GM18909 (cell line): Measurements from ENCODE around the gene NAT9.

Experiments used
- ATAC-seq: cut with Tn5 transposase; IDR thresholded peaks from one replicate; pipeline ENCODE4 v1.9.1; 2021; ENCODE audit warnings: mild to moderate bottlenecking; ENCODE audit not compliant: unreplicated experiment, poor library complexity

The NAT9 gene

GRCh38 chr17:74748529-74749278 lies 27.4 kb downstream of the NAT9 start, which contains the start of gene NHERF1:
Gene NHERF1 (plus strand): TSS chr17:74748628. CDS start chr17:74748847, 219 bp downstream.
- ATAC-seq = peak; percentile 86

GRCh38 chr17:74748279-74748528 lies 27.9 kb downstream of the NAT9 start:
- no peak for ATAC-seq

GRCh38 chr17:74746922-74747321 lies 29.2 kb downstream of the NAT9 start:
- no peak for ATAC-seq

- no peak for ATAC-seq
These were observed 29.8 kb downstream of the NAT9 start for GRCh38 chr17:74746376-74746775.

GRCh38 chr17:74745548-74746177 lies 30.5 kb downstream of the NAT9 start:
- ATAC-seq = no peak

- ATAC-seq = no peak
These were observed 31.2 kb downstream of the NAT9 start for GRCh38 chr17:74744714-74745547.

- ATAC-seq = no peak
These were observed 31.8 kb downstream of the NAT9 start for GRCh38 chr17:74744349-74744713.

GRCh38 chr17:74743755-74744154 lies 32.4 kb downstream of the NAT9 start:
- ATAC-seq = no peak

- no peak for ATAC-seq
These were observed 33.1 kb downstream of the NAT9 start for GRCh38 chr17:74742978-74743545.

- no peak for ATAC-seq
These were observed 34.0 kb downstream of the NAT9 start for GRCh38 chr17:74742153-74742515.

- ATAC-seq = no peak
These were observed 35.3 kb downstream of the NAT9 start for GRCh38 chr17:74740641-74741387.

- ATAC-seq = no peak
These were observed 36.0 kb downstream of the NAT9 start for GRCh38 chr17:74740173-74740572.

- ATAC-seq = no peak
These were observed 36.8 kb downstream of the NAT9 start for GRCh38 chr17:74739227-74739831.

- ATAC-seq = peak; percentile 54
These were observed 37.8 kb downstream of the NAT9 start for GRCh38 chr17:74738051-74738996.

- no peak for ATAC-seq
These were observed 38.7 kb downstream of the NAT9 start for GRCh38 chr17:74737299-74738050.

GRCh38 chr17:74736513-74737298 lies 39.4 kb downstream of the NAT9 start, which contains the start of gene RAB37:
Gene RAB37 (plus strand): TSS chr17:74737256. CDS start chr17:74737273, 17 bp downstream.
- peak; percentile 40 for ATAC-seq

GRCh38 chr17:74734256-74734655 lies 41.9 kb downstream of the NAT9 start:
- no peak for ATAC-seq
